Subcutaneous adipose tissue (tissue), 4 donors: ENCODE measurements around the gene TMEM238L. TPM values are rescaled to one million over a fixed set of nuclear protein-coding genes. Genes with fewer than 3 reads are reported as not detected.

ENCODE experiments used
- CTCF ChIP-seq: fragments of 450-650 bp; IDR thresholded peaks from one replicate; pipeline ENCODE4 v1.5.1; 2016; ENCODE audit warnings: low read depth, mild to moderate bottlenecking, control low read depth, antibody characterized with exemption, moderate library complexity
- total RNA-seq, 4 donors: library from RNA; depleted of rRNA; stranded (reverse); fragments of >200 nt; gene quantifications; one replicate each; pipeline ENCODE4 v1.1.0, GENCODE V29; 2016

Gene TMEM238L
- total RNA-seq, 4 donors from 2014 or later: not detected

- no peak for TF ChIP-seq CTCF
These were observed 45.8 kb downstream of the TMEM238L start for GRCh38 chr17:10758062-10758461.

DNA sequence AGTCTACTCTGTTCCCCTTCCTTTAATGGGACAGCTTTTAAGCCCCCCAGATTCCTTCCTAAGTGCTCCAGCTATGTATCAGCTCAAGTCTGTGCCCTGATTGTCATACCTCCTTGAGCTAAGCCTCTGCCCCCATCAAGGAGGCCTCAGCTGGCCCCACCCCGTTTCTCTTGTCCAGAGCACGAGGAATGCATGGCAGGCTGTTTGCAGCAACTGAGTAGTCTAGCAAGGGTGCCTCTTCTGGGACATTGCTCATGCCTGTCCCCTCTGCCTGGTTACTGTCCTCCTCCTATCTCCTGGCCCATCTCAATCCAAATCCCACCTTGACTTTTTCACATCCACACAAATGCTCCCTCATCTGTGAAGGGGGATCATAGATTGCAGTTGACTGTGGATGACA, 46.3 kb downstream of the TMEM238L start:
- no peak for TF ChIP-seq CTCF

GRCh38 chr17:10757067-10757466, 46.8 kb downstream of the TMEM238L start:
- TF ChIP-seq CTCF: no peak

DNA sequence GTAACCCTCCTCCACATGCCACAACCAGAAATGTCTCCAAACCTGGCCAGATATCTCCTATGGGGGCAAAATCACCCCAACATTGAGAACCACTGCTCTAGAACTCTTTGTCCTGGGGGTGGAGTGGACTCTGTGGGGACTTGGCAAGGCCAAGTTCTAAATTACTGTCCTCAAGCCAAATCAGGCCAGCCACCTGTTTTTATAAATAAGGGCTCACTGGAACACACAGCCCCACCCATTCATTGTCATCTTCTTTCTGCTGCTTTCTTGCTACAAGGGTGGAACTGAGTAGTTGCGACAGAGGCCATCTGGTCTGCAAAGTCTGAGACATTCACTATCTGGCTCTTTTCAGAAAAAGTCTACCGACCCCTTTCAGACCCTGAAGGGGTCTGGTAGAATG, 47.3 kb downstream of the TMEM238L start:
- TF ChIP-seq CTCF: no peak

GRCh38 chr17:10756185-10756584, 47.7 kb downstream of the TMEM238L start:
- TF ChIP-seq CTCF: no peak

GRCh38 chr17:10755592-10756127, 48.2 kb downstream of the TMEM238L start:
- no peak for TF ChIP-seq CTCF

GRCh38 chr17:10754861-10755591, 48.9 kb downstream of the TMEM238L start:
- no peak for TF ChIP-seq CTCF
